ENCODE data around the gene SEPTIN8.

Gene SEPTIN8

GRCh38 chr5:132820162-132820754, 43.2 kb upstream of the SEPTIN8 start:
- no peaks in the 10 kb centered on the region for H3K36me3 ChIP-seq (ENCODE audit: control insufficient read depth, insufficient read depth, low read length)
- H3K4me3 ChIP-seq (ENCODE audit: insufficient read depth, low read depth, low read length, poor library complexity, severe bottlenecking) = peak overlapping the region; percentile 32
- peaks cover 4% of the 10 kb centered on the region for H3K4me1 ChIP-seq (ENCODE audit: control insufficient read depth, insufficient read depth, low read length, poor library complexity, severe bottlenecking)
- no peak overlapping the region for H3K27ac ChIP-seq (ENCODE audit: insufficient read depth, low read length, poor library complexity, severe bottlenecking)
- DNase-seq = peak; percentile 60 to 82 (median 71)
- peaks cover 12% of the 10 kb centered on the region for H3K27me3 ChIP-seq (replicated peaks; ENCODE audit: control insufficient read depth, insufficient read depth, low read length, poor library complexity, severe bottlenecking)
- H3K9me3 ChIP-seq (ENCODE audit: control insufficient read depth, low read length) = no peaks in the 10 kb centered on the region

GRCh38 chr5:132819468-132819867, 42.4 kb upstream of the SEPTIN8 start:
- DNase-seq = no peak
- peaks cover 9% of the 10 kb centered on the region for H3K27me3 ChIP-seq (replicated peaks; ENCODE audit: control insufficient read depth, insufficient read depth, low read length, poor library complexity, severe bottlenecking)
- H3K4me1 ChIP-seq (ENCODE audit: control insufficient read depth, insufficient read depth, low read length, poor library complexity, severe bottlenecking) = peaks cover 3% of the 10 kb centered on the region
- H3K4me3 ChIP-seq (ENCODE audit: insufficient read depth, low read depth, low read length, poor library complexity, severe bottlenecking) = peak overlapping the region; percentile 32
- H3K9me3 ChIP-seq (ENCODE audit: control insufficient read depth, low read length) = no peaks in the 10 kb centered on the region
- H3K36me3 ChIP-seq (ENCODE audit: control insufficient read depth, insufficient read depth, low read length) = no peaks in the 10 kb centered on the region
- H3K27ac ChIP-seq (ENCODE audit: insufficient read depth, low read length, poor library complexity, severe bottlenecking) = no peak overlapping the region

- no peaks in the 10 kb centered on the region for H3K9me3 ChIP-seq (ENCODE audit: control insufficient read depth, low read length)
Measured at GRCh38 chr5:132817011-132817410, 40.0 kb upstream of the SEPTIN8 start.

GRCh38 chr5:132816554-132816953, 39.5 kb upstream of the SEPTIN8 start:
- no peak for DNase-seq
- H3K36me3 ChIP-seq (ENCODE audit: control insufficient read depth, insufficient read depth, low read length) = no peaks in the 10 kb centered on the region
- H3K27me3 ChIP-seq (replicated peaks; ENCODE audit: control insufficient read depth, insufficient read depth, low read length, poor library complexity, severe bottlenecking) = peaks cover 28% of the 10 kb centered on the region
- peaks cover 17% of the 10 kb centered on the region for H3K4me1 ChIP-seq (ENCODE audit: control insufficient read depth, insufficient read depth, low read length, poor library complexity, severe bottlenecking)
- H3K9me3 ChIP-seq (ENCODE audit: control insufficient read depth, low read length) = no peaks in the 10 kb centered on the region
- no peak overlapping the region for H3K4me3 ChIP-seq (ENCODE audit: insufficient read depth, low read depth, low read length, poor library complexity, severe bottlenecking)
- no peak overlapping the region for H3K27ac ChIP-seq (ENCODE audit: insufficient read depth, low read length, poor library complexity, severe bottlenecking)

More at GRCh38 chr5:132817011-132817410, 40.0 kb upstream of the SEPTIN8 start:
- Histone ChIP-seq H3K4me3 (ENCODE audit: insufficient read depth, low read depth, low read length, poor library complexity, severe bottlenecking) (no peak overlapping the region), H3K4me1 (ENCODE audit: control insufficient read depth, insufficient read depth, low read length, poor library complexity, severe bottlenecking) (peaks cover 17% of the 10 kb centered on the region), H3K27ac (ENCODE audit: insufficient read depth, low read length, poor library complexity, severe bottlenecking) (no peak overlapping the region), H3K27me3 (replicated peaks; ENCODE audit: control insufficient read depth, insufficient read depth, low read length, poor library complexity, severe bottlenecking) (peaks cover 25% of the 10 kb centered on the region), H3K36me3 (ENCODE audit: control insufficient read depth, insufficient read depth, low read length) (no peaks in the 10 kb centered on the region)
- DNase-seq = no peak

GRCh38 chr5:132816083-132816482, 39.0 kb upstream of the SEPTIN8 start:
- peaks cover 32% of the 10 kb centered on the region for H3K27me3 ChIP-seq (replicated peaks; ENCODE audit: control insufficient read depth, insufficient read depth, low read length, poor library complexity, severe bottlenecking)
- no peaks in the 10 kb centered on the region for H3K36me3 ChIP-seq (ENCODE audit: control insufficient read depth, insufficient read depth, low read length)
- DNase-seq = no peak

DNA sequence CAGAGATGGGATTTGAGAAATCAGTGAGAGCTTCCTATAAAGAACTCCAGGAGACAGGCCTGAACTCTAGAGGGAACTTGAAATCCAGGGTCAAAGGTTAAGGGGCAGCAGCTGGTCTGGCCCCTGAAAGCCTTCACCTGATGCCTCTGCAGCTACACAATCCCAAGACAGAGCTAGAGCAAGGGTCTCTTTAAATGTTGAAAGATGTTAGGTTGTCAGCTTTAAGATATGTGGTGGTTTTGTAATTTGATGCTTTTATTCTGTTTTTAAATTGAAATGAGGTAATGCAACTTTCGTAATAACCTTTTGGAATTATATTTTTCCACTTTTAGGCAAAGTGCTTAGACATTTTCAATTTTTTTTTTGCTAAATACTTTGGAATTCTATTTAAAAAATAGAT, 38.4 kb upstream of the SEPTIN8 start:
- Histone ChIP-seq H3K9me3 (ENCODE audit: control insufficient read depth, low read length) (no peaks in the 10 kb centered on the region), H3K27me3 (replicated peaks; ENCODE audit: control insufficient read depth, insufficient read depth, low read length, poor library complexity, severe bottlenecking) (peaks cover 34% of the 10 kb centered on the region), H3K27ac (ENCODE audit: insufficient read depth, low read length, poor library complexity, severe bottlenecking) (no peak overlapping the region), H3K4me3 (ENCODE audit: insufficient read depth, low read depth, low read length, poor library complexity, severe bottlenecking) (no peak overlapping the region), H3K36me3 (ENCODE audit: control insufficient read depth, insufficient read depth, low read length) (no peaks in the 10 kb centered on the region), H3K4me1 (ENCODE audit: control insufficient read depth, insufficient read depth, low read length, poor library complexity, severe bottlenecking) (peaks cover 17% of the 10 kb centered on the region)
- no peak for DNase-seq

More at GRCh38 chr5:132816083-132816482, 39.0 kb upstream of the SEPTIN8 start:
- H3K4me1 ChIP-seq (ENCODE audit: control insufficient read depth, insufficient read depth, low read length, poor library complexity, severe bottlenecking) = peaks cover 17% of the 10 kb centered on the region
- no peak overlapping the region for H3K27ac ChIP-seq (ENCODE audit: insufficient read depth, low read length, poor library complexity, severe bottlenecking)
- no peaks in the 10 kb centered on the region for H3K9me3 ChIP-seq (ENCODE audit: control insufficient read depth, low read length)
- H3K4me3 ChIP-seq (ENCODE audit: insufficient read depth, low read depth, low read length, poor library complexity, severe bottlenecking) = no peak overlapping the region

DNA sequence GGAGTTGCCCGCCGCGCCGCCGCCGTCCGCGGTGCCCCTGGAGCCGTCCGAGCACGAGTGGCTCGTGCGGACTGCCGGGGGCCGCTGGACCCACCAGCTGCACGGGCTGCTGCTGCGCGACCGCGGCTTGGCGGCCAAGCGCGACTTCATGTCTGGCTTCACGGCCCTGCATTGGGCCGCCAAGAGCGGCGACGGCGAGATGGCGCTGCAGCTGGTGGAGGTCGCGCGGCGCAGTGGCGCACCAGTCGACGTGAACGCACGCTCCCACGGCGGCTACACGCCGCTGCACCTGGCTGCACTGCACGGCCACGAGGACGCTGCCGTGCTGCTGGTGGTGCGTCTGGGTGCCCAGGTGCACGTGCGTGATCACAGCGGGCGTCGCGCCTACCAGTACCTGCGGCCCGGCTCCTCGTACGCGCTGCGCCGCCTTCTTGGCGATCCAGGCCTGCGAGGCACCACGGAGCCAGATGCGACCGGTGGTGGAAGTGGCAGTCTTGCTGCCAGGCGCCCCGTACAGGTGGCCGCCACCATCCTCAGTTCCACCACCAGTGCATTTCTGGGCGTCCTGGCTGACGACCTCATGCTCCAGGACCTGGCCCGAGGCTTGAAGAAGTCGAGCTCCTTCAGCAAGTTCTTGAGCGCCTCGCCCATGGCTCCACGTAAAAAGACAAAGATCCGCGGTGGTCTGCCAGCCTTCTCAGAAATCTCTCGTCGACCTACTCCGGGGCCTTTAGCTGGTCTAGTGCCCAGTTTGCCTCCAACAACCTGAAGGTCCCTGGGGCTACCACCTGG, 37.7 kb upstream of the SEPTIN8 start:
- Histone ChIP-seq H3K9me3 (ENCODE audit: control insufficient read depth, low read length) (no peaks in the 10 kb centered on the region), H3K4me1 (ENCODE audit: control insufficient read depth, insufficient read depth, low read length, poor library complexity, severe bottlenecking) (peaks cover 14% of the 10 kb centered on the region), H3K27me3 (replicated peaks; ENCODE audit: control insufficient read depth, insufficient read depth, low read length, poor library complexity, severe bottlenecking) (peaks cover 30% of the 10 kb centered on the region), H3K27ac (ENCODE audit: insufficient read depth, low read length, poor library complexity, severe bottlenecking) (no peak overlapping the region), H3K36me3 (ENCODE audit: control insufficient read depth, insufficient read depth, low read length) (no peaks in the 10 kb centered on the region), H3K4me3 (ENCODE audit: insufficient read depth, low read depth, low read length, poor library complexity, severe bottlenecking) (no peak overlapping the region)
- no peak for DNase-seq

DNA sequence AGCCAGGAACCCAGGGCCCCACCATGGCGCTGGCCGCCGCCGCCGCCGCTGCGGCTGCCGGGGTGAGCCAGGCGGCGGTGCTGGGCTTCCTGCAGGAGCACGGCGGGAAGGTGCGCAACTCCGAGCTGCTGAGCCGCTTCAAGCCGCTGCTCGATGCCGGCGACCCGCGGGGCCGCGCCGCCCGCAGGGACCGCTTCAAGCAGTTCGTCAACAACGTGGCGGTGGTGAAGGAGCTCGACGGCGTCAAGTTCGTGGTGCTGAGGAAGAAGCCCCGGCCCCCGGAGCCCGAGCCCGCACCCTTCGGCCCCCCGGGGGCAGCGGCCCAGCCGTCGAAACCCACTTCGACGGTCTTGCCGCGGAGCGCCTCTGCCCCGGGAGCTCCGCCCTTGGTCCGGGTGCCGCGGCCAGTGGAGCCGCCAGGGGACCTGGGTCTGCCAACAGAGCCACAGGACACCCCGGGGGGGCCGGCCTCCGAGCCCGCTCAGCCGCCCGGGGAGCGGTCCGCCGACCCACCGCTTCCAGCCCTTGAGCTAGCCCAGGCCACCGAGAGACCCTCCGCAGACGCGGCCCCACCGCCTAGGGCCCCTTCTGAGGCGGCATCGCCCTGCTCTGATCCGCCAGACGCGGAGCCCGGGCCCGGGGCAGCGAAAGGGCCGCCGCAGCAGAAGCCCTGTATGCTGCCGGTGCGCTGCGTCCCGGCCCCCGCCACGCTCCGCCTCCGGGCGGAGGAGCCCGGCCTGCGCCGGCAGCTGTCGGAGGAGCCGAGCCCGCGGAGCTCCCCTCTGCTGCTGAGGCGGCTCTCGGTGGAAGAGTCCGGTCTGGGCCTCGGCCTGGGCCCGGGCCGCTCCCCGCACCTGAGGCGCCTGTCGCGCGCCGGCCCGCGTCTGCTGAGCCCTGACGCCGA, 36.8 kb upstream of the SEPTIN8 start:
- Histone ChIP-seq H3K27me3 (replicated peaks; ENCODE audit: control insufficient read depth, insufficient read depth, low read length, poor library complexity, severe bottlenecking) (peaks cover 25% of the 10 kb centered on the region), H3K9me3 (ENCODE audit: control insufficient read depth, low read length) (no peaks in the 10 kb centered on the region), H3K27ac (ENCODE audit: insufficient read depth, low read length, poor library complexity, severe bottlenecking) (no peak overlapping the region), H3K4me1 (ENCODE audit: control insufficient read depth, insufficient read depth, low read length, poor library complexity, severe bottlenecking) (peaks cover 14% of the 10 kb centered on the region), H3K4me3 (ENCODE audit: insufficient read depth, low read depth, low read length, poor library complexity, severe bottlenecking) (peak overlapping the region; percentile 55), H3K36me3 (ENCODE audit: control insufficient read depth, insufficient read depth, low read length) (no peaks in the 10 kb centered on the region)
- DNase-seq = no peak

DNA sequence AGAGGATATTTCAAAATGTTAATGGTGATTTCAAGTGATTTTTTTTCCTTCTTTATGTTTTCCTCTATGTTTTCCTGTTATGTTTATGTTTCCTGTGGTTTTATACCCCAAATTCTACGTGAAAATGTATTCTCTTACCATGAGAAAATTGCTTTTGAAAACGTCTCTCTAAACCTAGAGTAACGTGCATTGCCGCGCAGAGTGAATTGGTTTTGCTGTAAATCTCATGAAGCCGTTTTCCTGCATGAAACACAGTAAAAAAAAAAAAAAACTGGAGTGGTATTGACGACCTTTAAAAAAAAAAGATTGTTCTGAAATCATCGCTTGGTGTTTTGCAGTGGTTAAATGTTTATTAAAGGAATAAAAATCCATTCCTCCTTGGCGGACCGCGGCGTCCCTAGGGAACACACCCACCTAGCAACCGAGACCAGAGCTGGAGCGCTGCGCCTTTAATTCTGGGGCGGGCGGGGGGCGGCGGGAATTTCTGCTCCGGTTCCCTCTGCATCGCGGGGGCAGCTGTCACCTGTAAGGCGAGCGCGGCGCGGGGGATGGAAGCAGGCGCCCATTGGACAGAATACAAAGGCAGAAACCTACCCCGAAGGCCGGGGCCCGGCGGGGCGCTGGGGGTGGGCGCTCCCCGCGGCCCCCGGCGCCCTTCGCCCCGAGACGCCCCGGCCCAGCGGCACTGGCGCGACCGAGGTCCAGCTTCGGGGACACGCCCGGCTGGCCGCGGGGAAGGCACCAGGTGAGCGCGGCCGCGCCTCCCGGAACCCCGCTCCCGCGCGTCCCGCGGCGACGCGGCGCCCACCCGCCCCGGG, 36.0 kb upstream of the SEPTIN8 start, which contains the start of gene SOWAHA:
TSS of gene SOWAHA (plus strand) at position 522 of the 818 bp plus-strand sequence. CDS start 320 bp downstream, outside the sequence.
- Histone ChIP-seq H3K27me3 (replicated peaks; ENCODE audit: control insufficient read depth, insufficient read depth, low read length, poor library complexity, severe bottlenecking) (peaks cover 25% of the 10 kb centered on the region), H3K9me3 (ENCODE audit: control insufficient read depth, low read length) (no peaks in the 10 kb centered on the region), H3K27ac (ENCODE audit: insufficient read depth, low read length, poor library complexity, severe bottlenecking) (no peak within 1 kb of the TSS), H3K36me3 (ENCODE audit: control insufficient read depth, insufficient read depth, low read length) (no peaks in the 10 kb centered on the region), H3K4me3 (ENCODE audit: insufficient read depth, low read depth, low read length, poor library complexity, severe bottlenecking) (peak within 1 kb of the TSS; percentile 55), H3K4me1 (ENCODE audit: control insufficient read depth, insufficient read depth, low read length, poor library complexity, severe bottlenecking) (peaks cover 14% of the 10 kb centered on the region)
- DNase-seq = no peak

Measured in effector memory CD4-positive, alpha-beta T cell (primary cell).